GM12864 (cell line): ENCODE data around the gene CELF2.

ENCODE experiments used
- DNase-seq: peaks from one replicate; pipeline ENCODE4 v3.0.0-alpha.2; 2011; ENCODE audit warnings: low read depth
- H3K4me3 ChIP-seq: 2 replicates; pipeline ENCODE4 v1.5.1; 2011; ENCODE audit warnings: mild to moderate bottlenecking, low read depth, low read length, control low read depth
- CTCF ChIP-seq: IDR thresholded peaks from 2 replicates; pipeline ENCODE4 v1.5.1; 2011; ENCODE audit warnings: low read depth, mild to moderate bottlenecking, moderate library complexity, low read length, control low read depth, inconsistent platforms; ENCODE audit errors: missing control alignments

CELF2 gene

GRCh38 chr10:11165591-11166543 lies 148.2 kb downstream of the CELF2 start:
- peak overlapping the region; percentile 79 for H3K4me3 ChIP-seq
- TF ChIP-seq CTCF, result peak; percentile 81
- peak; percentile 88 for DNase-seq

GRCh38 chr10:11166550-11166949 lies 148.9 kb downstream of the CELF2 start:
- no peak for DNase-seq
- TF ChIP-seq CTCF, result no peak
- H3K4me3 ChIP-seq, result peak overlapping the region; percentile 79

GRCh38 chr10:11167233-11167966 lies 149.7 kb downstream of the CELF2 start:
- DNase-seq, result no peak
- no peak for TF ChIP-seq CTCF
- H3K4me3 ChIP-seq, result peak overlapping the region; percentile 79

- no peak for TF ChIP-seq CTCF
- no peak for DNase-seq
- H3K4me3 ChIP-seq, result peak overlapping the region; percentile 79
Measured at GRCh38 chr10:11168423-11169090, 150.9 kb downstream of the CELF2 start.

- DNase-seq, result no peak
- no peak for TF ChIP-seq CTCF
- peak overlapping the region; percentile 79 for H3K4me3 ChIP-seq
Measured at GRCh38 chr10:11169976-11170375, 152.3 kb downstream of the CELF2 start.

GRCh38 chr10:11170574-11170973 lies 152.9 kb downstream of the CELF2 start:
- peak overlapping the region; percentile 79 for H3K4me3 ChIP-seq
- TF ChIP-seq CTCF, result no peak
- no peak for DNase-seq
